ENCODE data around the gene ALOX5. TPM values are rescaled to one million over a fixed set of nuclear protein-coding genes. Genes with fewer than 3 reads are reported as not detected.

The ALOX5 gene
- total RNA-seq, 2 donors from 2014 or later = 42.5 to 63.0 TPM

GRCh38 chr10:45443101-45444009 lies 69.3 kb downstream of the ALOX5 start:
- 95 to 96% methylated on average over 57 to 66 of the region's 76 CpGs for WGBS, 2 donors
- intact Hi-C loops (cut with DNase I) = no loop called here

GRCh38 chr10:45444022-45444421 lies 70.0 kb downstream of the ALOX5 start:
- WGBS, 2 donors = 80 to 88% methylated on average over 1 to 24 of the region's 24 CpGs
- DNase-seq (no peak), ATAC-seq (no peak)
- Histone ChIP-seq H3K36me3 (replicated peaks in 1 of 2; ENCODE audit: insufficient read depth in 1 of 2, low read depth in 2 of 2) (no peaks in the 10 kb centered on the region), H3K27ac (no peak overlapping the region), H3K9me3 (no peaks in the 10 kb centered on the region), H3K4me3 (no peak overlapping the region), H3K27me3 (no peaks in the 10 kb centered on the region), H3K4me1 (peaks cover 43% of the 10 kb centered on the region)
- TF ChIP-seq CTCF (IDR thresholded peaks at IDR 0.05) (no peak), POLR2A (IDR thresholded peaks at IDR 0.05) (no peak)
- intact Hi-C loops (cut with DNase I) = no loop called here

More at GRCh38 chr10:45443101-45444009, 69.3 kb downstream of the ALOX5 start:
- H3K4me1 ChIP-seq = peaks cover 45% of the 10 kb centered on the region
- H3K27me3 ChIP-seq = no peaks in the 10 kb centered on the region
- no peak overlapping the region for H3K27ac ChIP-seq
- no peak for TF ChIP-seq CTCF (IDR thresholded peaks at IDR 0.05)
- TF ChIP-seq POLR2A (IDR thresholded peaks at IDR 0.05) = no peak
- DNase-seq = no peak
- no peaks in the 10 kb centered on the region for H3K36me3 ChIP-seq (replicated peaks in 1 of 2; ENCODE audit: insufficient read depth in 1 of 2, low read depth in 2 of 2)
- H3K9me3 ChIP-seq = no peaks in the 10 kb centered on the region
- H3K4me3 ChIP-seq = no peak overlapping the region
- ATAC-seq = no peak

- no peaks in the 10 kb centered on the region for H3K36me3 ChIP-seq (replicated peaks in 1 of 2; ENCODE audit: insufficient read depth in 1 of 2, low read depth in 2 of 2)
- ATAC-seq (peak; percentile 98), DNase-seq (peak; percentile 85 to 91 (median 90))
- intact Hi-C loops (cut with DNase I) = no loop called here
- H3K4me3 ChIP-seq = no peak overlapping the region
- peaks cover 43% of the 10 kb centered on the region for H3K4me1 ChIP-seq
- H3K27ac ChIP-seq = peak overlapping the region; percentile 49 to 82 (median 82)
- no peaks in the 10 kb centered on the region for H3K27me3 ChIP-seq
- WGBS, 2 donors = 46 to 51% methylated on average over 12 to 19 of the region's 19 CpGs
- TF ChIP-seq POLR2A (IDR thresholded peaks at IDR 0.05) (no peak), CTCF (IDR thresholded peaks at IDR 0.05) (no peak)
- H3K9me3 ChIP-seq = no peaks in the 10 kb centered on the region
Observed at GRCh38 chr10:45444976-45445898, 71.2 kb downstream of the ALOX5 start.

GRCh38 chr10:45446858-45447257 lies 72.8 kb downstream of the ALOX5 start:
- Histone ChIP-seq H3K4me1 (peaks cover 43% of the 10 kb centered on the region), H3K36me3 (replicated peaks in 1 of 2; ENCODE audit: insufficient read depth in 1 of 2, low read depth in 2 of 2) (no peaks in the 10 kb centered on the region), H3K27me3 (no peaks in the 10 kb centered on the region), H3K4me3 (no peak overlapping the region), H3K27ac (peak overlapping the region in 1 of 4 donors; percentile 46), H3K9me3 (no peaks in the 10 kb centered on the region)
- TF ChIP-seq CTCF (IDR thresholded peaks at IDR 0.05) = no peak
- TF ChIP-seq POLR2A (IDR thresholded peaks at IDR 0.05) = no peak
- DNase-seq = no peak
- no peak for ATAC-seq
- intact Hi-C loops (cut with DNase I) = no loop called here
- WGBS, 2 donors = 91 to 93% methylated on average over 7 of the region's 7 CpGs

All from body of pancreas (tissue), 4 donors.